BE2C (cell line): ENCODE measurements around the gene PRKCI.
"Not testable (repeated sequence)": the region's sequence is repeated elsewhere in the genome, so short reads cannot be mapped to it uniquely, and the experiment has no call there.

Experiments used
- DNase-seq: peaks from one replicate; pipeline ENCODE4 v3.0.0-alpha.2; 2020
- H3K27me3 ChIP-seq: fragments of 250-450 bp; sonication (Bioruptor Pico); 2 replicates; pipeline ENCODE4 v1.5.1; 2020; ENCODE audit warnings: mild to moderate bottlenecking
- H3K36me3 ChIP-seq: fragments of 250-450 bp; sonication (Bioruptor Pico); 2 replicates; pipeline ENCODE4 v1.5.1; 2020; ENCODE audit warnings: mild to moderate bottlenecking
- H3K4me1 ChIP-seq: fragments of 250-450 bp; sonication (Bioruptor Pico); 2 replicates; pipeline ENCODE4 v1.5.1; 2020
- H3K4me3 ChIP-seq: 2 replicates; pipeline ENCODE4 v1.5.1; 2011; ENCODE audit warnings: low read depth, low read length
- H3K9me3 ChIP-seq: fragments of 250-450 bp; sonication (Bioruptor Pico); 2 replicates; pipeline ENCODE4 v1.5.1; 2020
- TF ChIP-seq, protein P1 (sequence below): IDR thresholded peaks from 2 replicates; pipeline ENCODE4 v1.5.1; 2012; ENCODE audit warnings: mild to moderate bottlenecking, low read depth, low read length

The PRKCI gene

GRCh38 chr3:170331143-170331542 lies 108.9 kb downstream of the PRKCI start:
- DNase-seq, result no peak
- TF ChIP-seq, protein P1, sequence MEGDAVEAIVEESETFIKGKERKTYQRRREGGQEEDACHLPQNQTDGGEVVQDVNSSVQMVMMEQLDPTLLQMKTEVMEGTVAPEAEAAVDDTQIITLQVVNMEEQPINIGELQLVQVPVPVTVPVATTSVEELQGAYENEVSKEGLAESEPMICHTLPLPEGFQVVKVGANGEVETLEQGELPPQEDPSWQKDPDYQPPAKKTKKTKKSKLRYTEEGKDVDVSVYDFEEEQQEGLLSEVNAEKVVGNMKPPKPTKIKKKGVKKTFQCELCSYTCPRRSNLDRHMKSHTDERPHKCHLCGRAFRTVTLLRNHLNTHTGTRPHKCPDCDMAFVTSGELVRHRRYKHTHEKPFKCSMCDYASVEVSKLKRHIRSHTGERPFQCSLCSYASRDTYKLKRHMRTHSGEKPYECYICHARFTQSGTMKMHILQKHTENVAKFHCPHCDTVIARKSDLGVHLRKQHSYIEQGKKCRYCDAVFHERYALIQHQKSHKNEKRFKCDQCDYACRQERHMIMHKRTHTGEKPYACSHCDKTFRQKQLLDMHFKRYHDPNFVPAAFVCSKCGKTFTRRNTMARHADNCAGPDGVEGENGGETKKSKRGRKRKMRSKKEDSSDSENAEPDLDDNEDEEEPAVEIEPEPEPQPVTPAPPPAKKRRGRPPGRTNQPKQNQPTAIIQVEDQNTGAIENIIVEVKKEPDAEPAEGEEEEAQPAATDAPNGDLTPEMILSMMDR, result no peak
- no peaks in the 10 kb centered on the region for H3K36me3 ChIP-seq
- H3K27me3 ChIP-seq, result no peaks in the 10 kb centered on the region
- no peaks in the 10 kb centered on the region for H3K4me1 ChIP-seq
- no peak overlapping the region for H3K4me3 ChIP-seq
- peaks cover 7% of the 10 kb centered on the region for H3K9me3 ChIP-seq

DNA sequence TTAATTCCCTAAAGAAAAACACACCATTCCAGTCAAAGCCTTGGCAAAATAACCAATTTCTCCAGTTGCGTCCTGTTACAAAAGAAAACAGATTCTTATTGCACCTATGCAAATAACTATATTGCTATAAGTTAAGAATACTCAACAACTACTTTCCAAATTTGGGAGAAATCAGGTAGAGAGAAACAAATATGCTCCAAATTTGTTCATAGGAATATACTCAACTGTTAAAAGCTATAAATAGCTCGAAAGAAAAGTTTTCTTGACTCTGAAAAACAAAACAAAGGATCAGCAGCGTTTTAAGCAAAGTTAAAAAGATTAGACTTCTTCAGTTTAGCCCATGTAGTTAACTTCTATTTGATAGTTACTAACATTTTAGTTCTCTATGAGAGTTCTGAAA lies 115.2 kb downstream of the PRKCI start:
- TF ChIP-seq, protein P1, result no peak
- Histone ChIP-seq H3K36me3 (no peaks in the 10 kb centered on the region), H3K9me3 (peaks cover 2% of the 10 kb centered on the region; the same call in 1 of the 2 replicates), H3K27me3 (no peaks in the 10 kb centered on the region), H3K4me3 (no peak overlapping the region), H3K4me1 (no peaks in the 10 kb centered on the region)
- no peak for DNase-seq

GRCh38 chr3:170338690-170339340 lies 116.6 kb downstream of the PRKCI start:
- no peak for DNase-seq
- Histone ChIP-seq H3K9me3 (peaks cover 2% of the 10 kb centered on the region; the same call in 1 of the 2 replicates), H3K36me3 (no peaks in the 10 kb centered on the region)

DNA sequence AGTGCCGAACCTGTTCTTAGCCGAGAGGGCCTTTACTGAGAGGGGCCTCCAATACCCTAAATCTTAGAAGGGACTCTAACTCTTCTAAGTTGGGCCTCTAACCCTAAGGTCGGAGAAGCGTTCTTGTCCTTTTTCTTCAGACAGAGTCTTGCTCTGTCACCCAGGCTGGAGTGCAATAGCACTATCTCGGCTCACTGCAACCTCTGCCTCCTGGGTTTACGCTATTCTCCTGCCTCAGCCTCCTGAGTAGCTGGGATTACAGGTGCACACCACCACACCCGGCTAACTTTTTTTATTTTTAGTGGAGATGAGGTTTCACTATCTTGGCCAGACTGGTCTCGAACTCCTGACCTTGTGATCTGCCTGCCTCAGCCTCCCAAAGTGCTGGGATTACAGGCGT lies 120.0 kb downstream of the PRKCI start:
- not testable (repeated sequence) for H3K4me3 ChIP-seq, H3K27me3 ChIP-seq, H3K36me3 ChIP-seq, H3K4me1 ChIP-seq, H3K9me3 ChIP-seq, DNase-seq

More at GRCh38 chr3:170338690-170339340, 116.6 kb downstream of the PRKCI start:
- H3K4me3 ChIP-seq, result no peak overlapping the region
- TF ChIP-seq, protein P1, result no peak
- no peaks in the 10 kb centered on the region for H3K27me3 ChIP-seq
- peaks cover 1% of the 10 kb centered on the region; the same call in 1 of the 2 replicates for H3K4me1 ChIP-seq

- not testable (repeated sequence) for H3K27me3 ChIP-seq, DNase-seq
These were observed 121.6 kb downstream of the PRKCI start for GRCh38 chr3:170343859-170344258.

GRCh38 chr3:170344971-170345370 lies 122.7 kb downstream of the PRKCI start:
- DNase-seq, result no peak
- Histone ChIP-seq H3K9me3 (peaks cover 2% of the 10 kb centered on the region; the same call in 1 of the 2 replicates), H3K27me3 (no peaks in the 10 kb centered on the region), H3K4me1 (peaks cover 4% of the 10 kb centered on the region; the same call in 1 of the 2 replicates), H3K4me3 (no peak overlapping the region), H3K36me3 (no peaks in the 10 kb centered on the region)
- TF ChIP-seq, protein P1, result no peak

More at GRCh38 chr3:170343859-170344258, 121.6 kb downstream of the PRKCI start:
- not testable (repeated sequence) for H3K4me1 ChIP-seq, H3K36me3 ChIP-seq, H3K4me3 ChIP-seq, H3K9me3 ChIP-seq

GRCh38 chr3:170346481-170347392 lies 124.5 kb downstream of the PRKCI start:
- Histone ChIP-seq H3K9me3 (no peaks in the 10 kb centered on the region; the same call in 1 of the 2 replicates), H3K4me3 (no peak overlapping the region), H3K36me3 (no peaks in the 10 kb centered on the region), H3K27me3 (no peaks in the 10 kb centered on the region), H3K4me1 (peaks cover 4% of the 10 kb centered on the region; the same call in 1 of the 2 replicates)
- TF ChIP-seq, protein P1, result no peak
- no peak for DNase-seq
